Adipocyte (in vitro differentiated cells): Measurements from ENCODE around the gene CDH12.

Experiments
- DNase-seq: peaks from one replicate; pipeline ENCODE4 v3.0.0-alpha.2; 2015; ENCODE audit warnings: low read depth
- H3K27me3 ChIP-seq: replicated peaks from 2 replicates; pipeline ENCODE4 v1.7.0; 2013; ENCODE audit warnings: mild to moderate bottlenecking, low read length, moderate library complexity; ENCODE audit not compliant: control insufficient read depth, insufficient read depth
- H3K36me3 ChIP-seq: 2 replicates; pipeline ENCODE4 v1.7.0; 2013; ENCODE audit warnings: low read length, mild to moderate bottlenecking, moderate library complexity; ENCODE audit not compliant: control insufficient read depth, insufficient read depth, severe bottlenecking
- H3K4me1 ChIP-seq: 2 replicates; pipeline ENCODE4 v1.7.0; 2013; ENCODE audit warnings: mild to moderate bottlenecking, low read length, moderate library complexity; ENCODE audit not compliant: control insufficient read depth, insufficient read depth
- H3K4me3 ChIP-seq: 2 replicates; pipeline ENCODE4 v1.7.0; 2013; ENCODE audit warnings: mild to moderate bottlenecking, low read length, moderate library complexity
- H3K9ac ChIP-seq: 2 replicates; pipeline ENCODE4 v1.7.0; 2013; ENCODE audit warnings: mild to moderate bottlenecking, low read length, moderate library complexity
- H3K9me3 ChIP-seq: 2 replicates; pipeline ENCODE4 v1.7.0; 2013; ENCODE audit warnings: mild to moderate bottlenecking, low read length, moderate library complexity; ENCODE audit not compliant: control insufficient read depth

Gene CDH12

GRCh38 chr5:22070186-22070728 lies 782.9 kb downstream of the CDH12 start:
- Histone ChIP-seq H3K36me3 (no peaks in the 10 kb centered on the region), H3K9me3 (no peaks in the 10 kb centered on the region), H3K4me1 (no peaks in the 10 kb centered on the region), H3K4me3 (no peak overlapping the region), H3K9ac (no peak overlapping the region), H3K27me3 (no peaks in the 10 kb centered on the region)
- no peak for DNase-seq

GRCh38 chr5:22063717-22064116 lies 789.4 kb downstream of the CDH12 start:
- Histone ChIP-seq H3K4me3 (no peak overlapping the region), H3K9me3 (no peaks in the 10 kb centered on the region), H3K27me3 (no peaks in the 10 kb centered on the region), H3K36me3 (no peaks in the 10 kb centered on the region), H3K4me1 (peaks cover 3% of the 10 kb centered on the region), H3K9ac (no peak overlapping the region)
- no peak for DNase-seq

- no peak overlapping the region for H3K9ac ChIP-seq
- DNase-seq, result no peak
- peaks cover 3% of the 10 kb centered on the region for H3K4me1 ChIP-seq
- H3K27me3 ChIP-seq, result no peaks in the 10 kb centered on the region
- H3K9me3 ChIP-seq, result no peaks in the 10 kb centered on the region
- H3K36me3 ChIP-seq, result no peaks in the 10 kb centered on the region
- no peak overlapping the region for H3K4me3 ChIP-seq
Observed at GRCh38 chr5:22058620-22059019, 794.5 kb downstream of the CDH12 start.

GRCh38 chr5:22057012-22057411 lies 796.1 kb downstream of the CDH12 start:
- H3K27me3 ChIP-seq, result no peaks in the 10 kb centered on the region
- no peak for DNase-seq
- no peak overlapping the region for H3K4me3 ChIP-seq
- H3K9me3 ChIP-seq, result no peaks in the 10 kb centered on the region
- no peak overlapping the region for H3K9ac ChIP-seq
- no peaks in the 10 kb centered on the region for H3K4me1 ChIP-seq
- no peaks in the 10 kb centered on the region for H3K36me3 ChIP-seq

- no peak overlapping the region for H3K4me3 ChIP-seq
- H3K9me3 ChIP-seq, result no peaks in the 10 kb centered on the region
- DNase-seq, result no peak
- H3K27me3 ChIP-seq, result no peaks in the 10 kb centered on the region
- H3K36me3 ChIP-seq, result no peaks in the 10 kb centered on the region
- H3K9ac ChIP-seq, result no peak overlapping the region
- no peaks in the 10 kb centered on the region for H3K4me1 ChIP-seq
Observed at GRCh38 chr5:22056601-22057000, 796.5 kb downstream of the CDH12 start.

- H3K36me3 ChIP-seq, result no peaks in the 10 kb centered on the region
- no peak for DNase-seq
- H3K9ac ChIP-seq, result no peak overlapping the region
- no peak overlapping the region for H3K4me3 ChIP-seq
- no peaks in the 10 kb centered on the region for H3K4me1 ChIP-seq
- no peaks in the 10 kb centered on the region for H3K9me3 ChIP-seq
- H3K27me3 ChIP-seq, result no peaks in the 10 kb centered on the region
Observed at GRCh38 chr5:22053195-22053594, 799.9 kb downstream of the CDH12 start.

- DNase-seq, result no peak
- Histone ChIP-seq H3K9me3 (no peaks in the 10 kb centered on the region), H3K4me1 (no peaks in the 10 kb centered on the region), H3K9ac (no peak overlapping the region), H3K27me3 (no peaks in the 10 kb centered on the region), H3K36me3 (no peaks in the 10 kb centered on the region), H3K4me3 (no peak overlapping the region)
Observed at GRCh38 chr5:22051881-22052280, 801.3 kb downstream of the CDH12 start.

GRCh38 chr5:22050931-22051330 lies 802.2 kb downstream of the CDH12 start:
- Histone ChIP-seq H3K9me3 (no peaks in the 10 kb centered on the region), H3K36me3 (no peaks in the 10 kb centered on the region), H3K27me3 (no peaks in the 10 kb centered on the region), H3K4me3 (no peak overlapping the region), H3K9ac (no peak overlapping the region), H3K4me1 (no peaks in the 10 kb centered on the region)
- no peak for DNase-seq

- DNase-seq, result no peak
- H3K9ac ChIP-seq, result no peak overlapping the region
Observed at GRCh38 chr5:22044229-22044628, 808.9 kb downstream of the CDH12 start.

GRCh38 chr5:22036061-22036460 lies 817.1 kb downstream of the CDH12 start:
- no peaks in the 10 kb centered on the region for H3K36me3 ChIP-seq
- H3K27me3 ChIP-seq, result no peaks in the 10 kb centered on the region
- no peak overlapping the region for H3K4me3 ChIP-seq
- H3K4me1 ChIP-seq, result no peaks in the 10 kb centered on the region
- H3K9ac ChIP-seq, result no peak overlapping the region
- peaks cover 4% of the 10 kb centered on the region for H3K9me3 ChIP-seq
- no peak for DNase-seq

More at GRCh38 chr5:22044229-22044628, 808.9 kb downstream of the CDH12 start:
- Histone ChIP-seq H3K36me3 (no peaks in the 10 kb centered on the region), H3K27me3 (no peaks in the 10 kb centered on the region), H3K4me3 (no peak overlapping the region), H3K4me1 (no peaks in the 10 kb centered on the region), H3K9me3 (peaks cover 4% of the 10 kb centered on the region)

- no peak for DNase-seq
- no peaks in the 10 kb centered on the region for H3K36me3 ChIP-seq
- no peak overlapping the region for H3K4me3 ChIP-seq
- no peaks in the 10 kb centered on the region for H3K27me3 ChIP-seq
- H3K9me3 ChIP-seq, result no peaks in the 10 kb centered on the region
- H3K4me1 ChIP-seq, result no peaks in the 10 kb centered on the region
- H3K9ac ChIP-seq, result no peak overlapping the region
Observed at GRCh38 chr5:22033066-22033465, 820.1 kb downstream of the CDH12 start.

- no peaks in the 10 kb centered on the region for H3K36me3 ChIP-seq
- no peak overlapping the region for H3K9ac ChIP-seq
- H3K4me1 ChIP-seq, result no peaks in the 10 kb centered on the region
- no peaks in the 10 kb centered on the region for H3K27me3 ChIP-seq
- no peak overlapping the region for H3K4me3 ChIP-seq
- peaks cover 8% of the 10 kb centered on the region for H3K9me3 ChIP-seq
- DNase-seq, result no peak
Observed at GRCh38 chr5:22023784-22024183, 829.4 kb downstream of the CDH12 start.
